ENCODE data around the gene SH3BP4.

Gene SH3BP4

DNA sequence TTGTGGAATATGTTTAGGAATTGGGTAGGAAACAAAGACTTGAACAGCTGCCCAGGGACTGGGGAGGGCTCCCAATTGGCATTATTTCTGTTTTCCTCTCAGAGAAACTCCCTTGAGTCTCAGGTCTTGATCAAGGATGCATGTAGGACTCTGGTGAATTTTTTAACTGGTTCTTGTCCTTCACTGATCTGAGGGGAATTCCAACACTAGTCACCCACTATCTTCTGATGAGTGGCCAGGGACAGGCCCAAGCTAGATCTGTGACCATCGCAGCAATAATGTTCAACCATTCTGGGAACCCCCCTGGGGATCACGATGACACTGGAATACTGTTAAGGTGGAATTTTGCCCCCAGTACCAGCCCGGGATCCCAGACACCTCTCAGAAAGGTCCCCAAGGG is 132.0 kb downstream of the SH3BP4 start:
- no peak overlapping the region for H3K4me3 ChIP-seq (ENCODE audit: low read depth, low read length)
- TF ChIP-seq, protein P1, sequence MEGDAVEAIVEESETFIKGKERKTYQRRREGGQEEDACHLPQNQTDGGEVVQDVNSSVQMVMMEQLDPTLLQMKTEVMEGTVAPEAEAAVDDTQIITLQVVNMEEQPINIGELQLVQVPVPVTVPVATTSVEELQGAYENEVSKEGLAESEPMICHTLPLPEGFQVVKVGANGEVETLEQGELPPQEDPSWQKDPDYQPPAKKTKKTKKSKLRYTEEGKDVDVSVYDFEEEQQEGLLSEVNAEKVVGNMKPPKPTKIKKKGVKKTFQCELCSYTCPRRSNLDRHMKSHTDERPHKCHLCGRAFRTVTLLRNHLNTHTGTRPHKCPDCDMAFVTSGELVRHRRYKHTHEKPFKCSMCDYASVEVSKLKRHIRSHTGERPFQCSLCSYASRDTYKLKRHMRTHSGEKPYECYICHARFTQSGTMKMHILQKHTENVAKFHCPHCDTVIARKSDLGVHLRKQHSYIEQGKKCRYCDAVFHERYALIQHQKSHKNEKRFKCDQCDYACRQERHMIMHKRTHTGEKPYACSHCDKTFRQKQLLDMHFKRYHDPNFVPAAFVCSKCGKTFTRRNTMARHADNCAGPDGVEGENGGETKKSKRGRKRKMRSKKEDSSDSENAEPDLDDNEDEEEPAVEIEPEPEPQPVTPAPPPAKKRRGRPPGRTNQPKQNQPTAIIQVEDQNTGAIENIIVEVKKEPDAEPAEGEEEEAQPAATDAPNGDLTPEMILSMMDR (IDR thresholded peaks at IDR 0.05; ENCODE audit: insufficient read depth, low read length, missing control alignments), result no peak
- DNase-seq (ENCODE audit: low read depth, low spot score), result no peak
- POLR2A ChIA-PET, result no interaction called here
- CTCF ChIA-PET, result interaction anchor here (1.6 kb wide), 1 partner anchor 33 kb away, joined by 5 read pairs; no protein-coding TSS in a partner anchor

DNA sequence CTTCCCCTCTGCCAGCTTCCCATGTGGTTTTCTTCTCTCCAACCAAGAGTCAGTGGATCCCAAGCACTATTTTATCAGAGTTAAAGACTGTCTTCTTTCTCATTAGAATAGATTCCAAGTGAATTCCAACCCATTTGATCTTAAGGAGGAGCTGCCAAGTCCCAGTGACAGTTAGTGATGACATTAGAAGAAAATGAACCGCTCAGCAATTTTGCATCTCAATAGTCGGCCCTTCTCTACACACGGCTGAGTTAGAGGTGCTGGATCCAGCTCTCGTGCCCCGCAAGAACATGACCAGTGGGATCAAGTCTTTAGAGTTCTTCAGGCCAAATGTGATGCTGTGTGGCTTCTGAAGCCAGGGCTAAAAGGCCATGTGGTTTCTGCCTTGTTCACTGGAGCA is 132.6 kb downstream of the SH3BP4 start:
- POLR2A ChIA-PET, result no interaction called here
- CTCF ChIA-PET, result interaction anchor here (1.6 kb wide), 1 partner anchor 32 kb away, joined by 5 read pairs; no protein-coding TSS in a partner anchor

DNA sequence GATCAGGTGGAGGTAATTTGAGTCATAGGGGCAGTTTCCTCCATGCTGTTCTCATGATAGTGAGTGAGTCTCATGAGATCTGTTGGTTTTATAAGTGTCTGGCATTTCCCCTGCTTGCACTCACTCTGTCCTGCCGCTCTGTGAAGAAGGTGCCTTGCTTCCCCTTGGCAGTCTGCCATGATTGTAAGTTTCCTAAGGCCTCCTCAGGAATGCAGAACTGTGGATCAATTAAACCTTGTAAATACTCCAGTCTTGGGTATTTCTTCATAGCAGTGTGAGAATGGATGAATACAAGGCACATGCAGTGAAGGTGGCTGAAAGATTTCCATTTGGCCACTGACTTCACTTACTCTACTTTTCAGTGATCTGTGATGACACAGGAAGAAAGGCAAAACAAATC is 133.7 kb downstream of the SH3BP4 start:
- DNase-seq (ENCODE audit: low read depth, low spot score), result no peak
- TF ChIP-seq, protein P1 (IDR thresholded peaks at IDR 0.05; ENCODE audit: insufficient read depth, low read length, missing control alignments), result no peak
- H3K4me3 ChIP-seq (ENCODE audit: low read depth, low read length), result no peak overlapping the region
- CTCF ChIA-PET, result no interaction called here
- POLR2A ChIA-PET, result no interaction called here

More for the DNA sequence above, 132.6 kb downstream of the SH3BP4 start:
- DNase-seq (ENCODE audit: low read depth, low spot score), result no peak
- TF ChIP-seq, protein P1 (IDR thresholded peaks at IDR 0.05; ENCODE audit: insufficient read depth, low read length, missing control alignments), result no peak
- no peak overlapping the region for H3K4me3 ChIP-seq (ENCODE audit: low read depth, low read length)

DNA sequence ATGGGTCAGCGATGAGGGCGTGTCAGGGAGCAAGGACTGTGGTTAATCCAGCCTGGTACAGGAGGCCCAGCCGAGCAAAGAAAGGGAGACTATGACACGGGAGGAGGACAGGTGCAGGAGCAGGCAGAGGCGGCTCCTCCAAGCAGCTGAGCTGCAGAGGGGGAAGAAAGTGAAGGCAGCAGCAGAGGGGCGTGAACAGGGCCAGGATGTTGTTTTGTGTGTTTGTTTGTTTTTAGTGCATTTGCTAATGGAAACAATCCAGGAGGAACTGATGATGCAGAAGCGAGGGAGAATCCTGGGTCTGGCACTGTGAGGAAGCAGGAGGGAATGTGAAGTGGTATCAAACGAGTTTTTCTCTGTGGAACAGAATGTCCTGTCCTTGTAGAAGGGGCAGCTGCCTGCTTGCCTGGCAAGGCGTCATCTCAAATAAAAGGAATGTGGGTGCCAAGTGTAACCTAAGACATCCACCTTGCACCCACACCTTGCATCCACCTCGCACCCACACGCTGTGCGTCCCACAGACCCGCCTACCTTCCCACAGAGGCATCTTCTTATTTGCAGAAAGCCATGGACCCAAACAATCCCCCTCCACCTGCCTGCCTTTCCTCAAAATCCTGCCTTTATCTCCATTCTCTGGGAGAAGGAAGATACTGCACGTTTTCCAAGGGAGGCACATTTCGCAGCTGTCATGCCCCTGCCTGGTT is 134.8 kb downstream of the SH3BP4 start:
- no peak for DNase-seq (ENCODE audit: low read depth, low spot score)
- TF ChIP-seq, protein P1 (IDR thresholded peaks at IDR 0.05; ENCODE audit: insufficient read depth, low read length, missing control alignments), result no peak
- CTCF ChIA-PET, result no interaction called here
- no peak overlapping the region for H3K4me3 ChIP-seq (ENCODE audit: low read depth, low read length)
- POLR2A ChIA-PET, result no interaction called here

DNA sequence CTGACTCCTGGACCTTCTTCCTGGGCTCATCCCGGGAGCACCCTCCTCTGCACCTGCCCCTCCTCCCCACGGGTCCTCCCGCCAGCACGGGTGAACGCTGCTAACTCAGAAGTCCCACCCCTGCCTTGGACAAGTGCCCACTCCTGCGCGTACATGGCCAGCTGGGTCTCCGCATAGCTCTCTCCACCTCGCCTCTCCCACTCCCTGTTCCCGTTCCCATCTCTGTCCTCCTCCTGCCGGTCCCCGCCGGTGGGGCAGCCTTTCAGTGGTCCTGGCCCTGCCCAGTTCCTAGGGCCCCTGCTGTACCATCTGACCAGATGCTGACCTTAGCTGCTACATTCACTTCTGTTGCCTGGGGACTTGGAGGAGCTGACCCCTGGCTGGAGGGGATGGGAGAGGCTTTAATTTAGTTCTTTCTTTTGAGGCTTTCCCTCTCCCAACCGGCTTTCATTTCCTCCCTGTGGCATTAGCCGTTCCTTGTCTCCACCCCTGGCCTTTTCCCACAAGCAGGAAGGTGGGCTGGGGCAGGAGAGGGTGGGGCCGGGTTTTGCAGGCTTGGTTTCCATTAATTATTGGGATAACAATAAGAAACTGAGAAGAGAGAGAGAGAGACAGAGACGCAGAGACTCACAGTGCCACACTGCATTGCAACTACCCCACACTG is 136.1 kb downstream of the SH3BP4 start:
- CTCF ChIA-PET, result interaction anchor here (0.9 to 2.6 kb wide), 2 partner anchors 10 kb away, joined by 3 to 9 read pairs; no protein-coding TSS in a partner anchor

DNA sequence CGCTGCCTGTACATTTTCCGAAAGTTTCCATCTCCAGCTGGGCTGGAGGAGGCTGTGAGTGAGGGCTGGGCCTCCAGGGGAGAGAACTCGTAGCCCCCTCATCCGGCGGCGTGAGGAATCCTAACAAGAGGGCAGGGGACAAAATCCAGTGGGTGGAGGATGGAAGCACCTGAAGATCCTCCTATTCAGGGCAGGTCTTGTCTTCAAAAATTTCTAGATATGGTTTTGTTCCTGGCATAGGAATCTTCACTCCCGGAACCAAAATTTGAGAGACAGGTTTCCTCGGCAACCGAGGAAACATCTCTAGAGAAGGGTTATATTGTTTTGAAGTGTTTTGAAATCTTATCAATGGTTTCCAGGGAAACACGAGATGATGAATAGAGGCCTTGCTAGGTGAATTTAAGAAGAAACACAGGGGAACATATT is 136.7 kb downstream of the SH3BP4 start:
- TF ChIP-seq, protein P1 (IDR thresholded peaks at IDR 0.05; ENCODE audit: insufficient read depth, low read length, missing control alignments), result no peak
- ChIA-PET CTCF (interaction anchor here (0.5 to 2.6 kb wide), 3 partner anchors 10 to 524 kb away, joined by 3 to 9 read pairs (median 4); no protein-coding TSS in a partner anchor), POLR2A (no interaction called here)
- no peak overlapping the region for H3K4me3 ChIP-seq (ENCODE audit: low read depth, low read length)
- no peak for DNase-seq (ENCODE audit: low read depth, low spot score)

More for the DNA sequence above, 136.1 kb downstream of the SH3BP4 start:
- no peak overlapping the region for H3K4me3 ChIP-seq (ENCODE audit: low read depth, low read length)
- no peak for DNase-seq (ENCODE audit: low read depth, low spot score)
- TF ChIP-seq, protein P1 (IDR thresholded peaks at IDR 0.05; ENCODE audit: insufficient read depth, low read length, missing control alignments), result no peak
- POLR2A ChIA-PET, result no interaction called here

Measured in AG04449 (cell line).